ENCODE data around the gene RIPOR3.

RIPOR3 gene, protein sequence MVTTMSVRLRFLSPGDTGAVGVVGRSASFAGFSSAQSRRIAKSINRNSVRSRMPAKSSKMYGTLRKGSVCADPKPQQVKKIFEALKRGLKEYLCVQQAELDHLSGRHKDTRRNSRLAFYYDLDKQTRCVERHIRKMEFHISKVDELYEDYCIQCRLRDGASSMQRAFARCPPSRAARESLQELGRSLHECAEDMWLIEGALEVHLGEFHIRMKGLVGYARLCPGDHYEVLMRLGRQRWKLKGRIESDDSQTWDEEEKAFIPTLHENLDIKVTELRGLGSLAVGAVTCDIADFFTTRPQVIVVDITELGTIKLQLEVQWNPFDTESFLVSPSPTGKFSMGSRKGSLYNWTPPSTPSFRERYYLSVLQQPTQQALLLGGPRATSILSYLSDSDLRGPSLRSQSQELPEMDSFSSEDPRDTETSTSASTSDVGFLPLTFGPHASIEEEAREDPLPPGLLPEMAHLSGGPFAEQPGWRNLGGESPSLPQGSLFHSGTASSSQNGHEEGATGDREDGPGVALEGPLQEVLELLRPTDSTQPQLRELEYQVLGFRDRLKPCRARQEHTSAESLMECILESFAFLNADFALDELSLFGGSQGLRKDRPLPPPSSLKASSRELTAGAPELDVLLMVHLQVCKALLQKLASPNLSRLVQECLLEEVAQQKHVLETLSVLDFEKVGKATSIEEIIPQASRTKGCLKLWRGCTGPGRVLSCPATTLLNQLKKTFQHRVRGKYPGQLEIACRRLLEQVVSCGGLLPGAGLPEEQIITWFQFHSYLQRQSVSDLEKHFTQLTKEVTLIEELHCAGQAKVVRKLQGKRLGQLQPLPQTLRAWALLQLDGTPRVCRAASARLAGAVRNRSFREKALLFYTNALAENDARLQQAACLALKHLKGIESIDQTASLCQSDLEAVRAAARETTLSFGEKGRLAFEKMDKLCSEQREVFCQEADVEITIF

GRCh38 chr20:50690650-50691572 lies at the start of gene RIPOR3:
Gene RIPOR3 (minus strand): TSS chr20:50691542. CDS start chr20:50691128, 414 bp downstream.
- DNase-seq (ENCODE audit: low read depth, low spot score), result no peak

GRCh38 chr20:50737352-50737751 lies 46.0 kb upstream of the RIPOR3 start:
- no peak for DNase-seq (ENCODE audit: low read depth, low spot score)

GRCh38 chr20:50735813-50736212 lies 44.5 kb upstream of the RIPOR3 start:
- no peak for DNase-seq (ENCODE audit: low read depth, low spot score)

DNA sequence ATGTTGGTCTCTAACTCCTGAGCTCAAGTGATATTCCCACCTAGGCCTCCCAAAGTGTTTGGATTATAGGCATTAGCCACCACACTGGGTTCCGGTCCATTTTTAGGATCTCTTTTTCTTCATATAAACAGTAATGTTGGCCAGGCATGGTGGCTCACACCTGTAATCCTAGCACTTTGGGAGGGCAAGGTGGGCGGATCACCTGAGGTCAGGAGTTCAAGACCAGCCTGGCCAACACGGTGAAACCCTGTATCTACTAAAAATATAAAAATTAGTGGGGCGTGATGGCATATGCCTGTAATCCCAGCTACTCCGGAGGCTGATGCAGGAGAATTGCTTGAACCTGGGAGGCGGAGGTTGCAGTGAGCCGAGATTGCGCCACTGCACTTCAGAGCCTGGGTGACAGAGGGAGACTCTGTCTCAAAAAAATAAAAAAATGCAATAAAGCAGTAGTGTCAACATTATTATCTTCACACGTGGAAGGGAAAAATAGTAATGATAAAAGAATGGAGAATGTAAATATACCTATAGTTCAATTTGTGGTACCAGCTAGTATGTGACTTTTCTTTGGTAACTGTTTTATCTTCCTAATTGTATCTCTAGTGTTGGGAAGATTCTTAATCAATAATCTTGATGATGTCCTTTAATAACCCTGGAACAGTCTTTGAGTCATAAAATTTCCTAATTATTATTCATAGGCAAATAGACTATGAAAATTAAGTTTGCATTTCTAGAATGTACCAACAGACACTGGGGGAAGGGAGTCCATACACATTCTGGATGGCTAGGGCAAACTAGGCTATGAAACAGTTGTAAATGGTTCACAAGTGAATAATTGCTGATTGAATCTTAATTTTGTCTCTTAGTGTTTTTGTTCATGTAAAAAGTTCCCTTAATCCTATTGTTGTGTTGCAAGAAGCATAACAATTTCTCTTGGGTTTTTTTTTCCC lies 43.7 kb upstream of the RIPOR3 start:
- DNase-seq (ENCODE audit: low read depth, low spot score), result no peak

- DNase-seq (ENCODE audit: low read depth, low spot score), result no peak
Measured at GRCh38 chr20:50733644-50734349, 42.5 kb upstream of the RIPOR3 start.

DNA sequence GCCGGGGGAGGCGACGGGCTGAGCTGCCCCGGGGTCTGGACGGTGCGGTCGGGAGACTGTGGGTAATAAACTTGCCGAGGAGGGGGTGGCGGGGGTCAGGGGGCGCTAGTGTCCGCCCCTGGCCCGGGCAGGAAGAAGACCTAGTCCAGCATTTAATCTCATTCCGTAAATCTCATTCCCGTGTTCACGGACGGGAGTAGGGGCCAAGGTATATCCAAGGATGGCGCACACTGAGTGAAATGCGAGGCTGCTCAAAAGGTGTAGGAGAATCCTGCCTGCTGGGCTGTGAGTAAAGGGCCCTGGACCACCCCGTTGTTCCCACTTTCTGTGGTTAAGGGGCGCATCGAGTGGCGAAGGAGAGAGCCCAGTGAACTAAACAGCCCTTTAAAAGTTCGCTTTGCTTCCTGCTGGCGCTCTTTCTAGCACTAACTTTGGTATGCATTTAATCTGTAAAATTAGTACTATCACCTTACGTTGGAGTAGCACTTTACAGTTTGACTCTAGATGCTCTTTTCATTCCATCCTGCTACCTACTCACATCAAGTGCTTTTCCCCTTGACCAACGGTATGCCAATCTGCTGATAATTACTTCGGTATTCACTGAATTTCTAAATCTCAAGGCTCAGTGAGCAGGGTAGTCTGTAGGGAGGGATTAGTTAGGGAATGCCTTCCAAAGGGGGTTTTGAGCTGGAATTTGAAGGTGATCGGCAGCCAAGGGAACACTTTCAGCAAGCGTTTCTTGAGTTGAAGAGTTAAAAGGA lies 40.8 kb upstream of the RIPOR3 start:
- no peak for DNase-seq (ENCODE audit: low read depth, low spot score)

DNA sequence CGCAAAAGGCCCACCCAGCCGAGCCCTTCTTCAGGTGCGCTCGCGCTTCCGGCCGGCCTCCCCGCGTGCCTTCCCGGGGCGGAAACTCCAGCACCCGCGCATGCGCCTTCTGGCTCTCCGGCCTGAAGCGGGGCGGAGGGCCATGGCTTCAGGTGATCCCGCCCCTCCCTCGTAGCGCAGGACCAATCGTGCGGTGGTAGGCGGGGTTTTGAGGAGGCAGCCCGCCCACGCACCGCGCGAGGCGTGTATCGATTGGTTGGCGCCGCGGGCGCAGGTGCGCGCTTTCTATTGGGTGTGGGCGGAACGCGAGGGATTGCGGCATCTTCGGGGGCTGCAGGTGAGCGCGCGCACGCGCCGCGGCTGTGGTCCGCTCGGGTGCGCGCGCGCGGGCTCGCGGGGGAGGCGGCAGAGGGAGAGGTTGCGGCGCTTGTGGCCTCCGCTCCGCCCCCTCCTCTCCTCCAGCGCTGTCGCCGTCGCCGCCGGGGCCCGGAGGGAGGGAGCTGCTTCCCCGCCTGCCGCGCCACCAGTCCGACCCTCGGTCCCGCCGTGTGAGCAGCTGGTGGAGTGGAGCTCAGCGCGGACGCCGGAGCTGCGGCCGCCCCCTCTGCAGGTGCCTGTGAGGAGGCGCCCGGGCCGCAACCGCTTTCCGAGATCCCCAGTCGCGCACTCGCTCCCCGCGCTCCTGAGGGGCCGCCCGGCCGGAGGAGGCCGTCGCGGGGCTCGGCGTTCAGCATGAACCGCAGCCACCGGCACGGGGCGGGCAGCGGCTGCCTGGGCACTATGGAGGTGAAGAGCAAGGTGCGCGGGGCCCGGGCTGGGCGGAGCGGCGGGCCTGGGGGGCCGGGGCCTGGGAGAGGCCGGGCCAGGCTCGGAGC lies 40.0 kb upstream of the RIPOR3 start, which contains the start of gene PARD6B:
Gene PARD6B (plus strand): TSS at position 526 of the 875 bp plus-strand sequence. CDS start 207 bp downstream, at position 733.
- peak; percentile 99 for DNase-seq (ENCODE audit: low read depth, low spot score)

GRCh38 chr20:50730765-50731054 lies 39.4 kb upstream of the RIPOR3 start:
- DNase-seq (ENCODE audit: low read depth, low spot score), result no peak

DNA sequence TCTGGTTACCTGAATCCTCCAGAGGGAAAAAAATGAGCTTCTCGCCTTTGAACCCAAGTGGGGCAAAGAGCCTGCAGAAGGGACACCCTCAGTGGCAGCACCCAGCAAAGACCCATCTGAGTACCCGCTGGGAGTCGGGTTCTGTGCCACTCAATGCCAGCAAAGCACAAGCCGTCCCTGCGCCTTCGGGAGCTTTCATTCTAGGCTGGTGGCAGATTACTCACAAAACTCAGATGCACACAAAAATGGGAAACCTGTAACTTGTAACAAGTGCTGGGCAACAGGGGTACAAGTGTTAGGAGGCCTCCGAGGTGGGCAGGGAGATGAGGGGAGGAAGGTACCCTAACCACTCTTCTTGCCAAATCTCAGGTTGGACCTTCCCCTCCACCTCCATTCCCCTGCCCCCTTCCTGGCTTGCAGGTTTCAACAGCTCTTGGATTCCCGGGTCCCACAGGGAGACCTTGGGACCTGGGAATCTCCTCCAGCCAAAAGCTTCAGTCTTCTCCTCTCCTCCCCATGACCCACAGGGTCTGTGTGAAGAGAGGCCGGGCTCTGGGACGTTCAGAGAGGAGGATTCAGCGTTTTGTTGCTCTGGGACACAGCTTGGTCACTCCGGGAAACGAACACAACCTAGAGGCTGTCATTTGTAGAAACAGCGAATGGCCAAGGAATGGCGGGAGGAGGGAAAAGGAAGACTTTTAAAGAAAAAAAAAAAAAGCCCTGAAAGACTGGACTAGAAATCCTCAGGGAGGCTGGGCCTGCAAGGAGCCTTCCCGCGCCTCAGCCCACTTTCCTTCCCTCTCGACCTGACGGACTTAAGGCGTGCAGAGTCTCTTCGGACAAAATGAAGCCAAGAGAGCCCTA lies 38.8 kb upstream of the RIPOR3 start:
- no peak for DNase-seq (ENCODE audit: low read depth, low spot score)

DNA sequence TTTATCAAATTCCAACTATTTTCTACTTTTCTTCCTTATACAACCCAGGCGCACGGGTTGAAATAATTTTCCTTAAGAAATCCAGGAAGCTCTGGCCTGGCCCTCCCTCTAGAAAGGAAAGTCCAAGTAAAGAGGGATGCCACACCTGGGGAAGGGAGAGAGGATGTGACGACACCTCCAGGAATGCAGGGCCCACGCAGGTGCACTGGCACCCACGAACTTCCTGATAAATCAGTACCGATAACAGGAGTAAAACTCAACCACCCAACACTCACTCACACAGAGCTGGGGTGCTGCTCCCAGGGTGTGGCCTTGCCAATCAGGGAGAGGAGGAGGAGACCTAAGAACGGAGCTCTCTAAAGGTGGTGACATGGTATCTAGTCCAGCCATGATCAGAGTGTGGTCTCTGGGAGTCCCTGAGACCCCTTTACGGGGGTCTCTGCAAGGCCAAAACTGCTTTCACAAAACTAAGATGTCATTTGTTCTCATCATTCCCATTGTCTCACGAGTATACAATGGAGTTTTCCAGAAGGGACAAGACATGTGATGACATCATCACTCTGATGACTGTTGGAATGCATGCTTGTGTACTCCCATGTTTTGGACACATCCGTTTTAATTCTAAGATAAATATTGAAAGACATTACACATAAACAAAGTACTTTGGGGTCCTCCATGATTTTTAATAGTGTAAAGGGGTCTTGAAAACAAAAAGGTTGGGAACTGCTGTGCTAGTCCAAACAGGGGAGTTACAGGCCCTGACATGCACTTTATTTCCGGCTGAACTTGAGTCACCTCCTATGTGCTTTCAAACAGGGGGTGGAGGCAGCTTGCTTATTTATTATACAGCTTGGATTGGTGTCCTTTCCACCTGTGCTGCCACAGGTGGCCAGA lies 37.9 kb upstream of the RIPOR3 start:
- no peak for DNase-seq (ENCODE audit: low read depth, low spot score)

DNA sequence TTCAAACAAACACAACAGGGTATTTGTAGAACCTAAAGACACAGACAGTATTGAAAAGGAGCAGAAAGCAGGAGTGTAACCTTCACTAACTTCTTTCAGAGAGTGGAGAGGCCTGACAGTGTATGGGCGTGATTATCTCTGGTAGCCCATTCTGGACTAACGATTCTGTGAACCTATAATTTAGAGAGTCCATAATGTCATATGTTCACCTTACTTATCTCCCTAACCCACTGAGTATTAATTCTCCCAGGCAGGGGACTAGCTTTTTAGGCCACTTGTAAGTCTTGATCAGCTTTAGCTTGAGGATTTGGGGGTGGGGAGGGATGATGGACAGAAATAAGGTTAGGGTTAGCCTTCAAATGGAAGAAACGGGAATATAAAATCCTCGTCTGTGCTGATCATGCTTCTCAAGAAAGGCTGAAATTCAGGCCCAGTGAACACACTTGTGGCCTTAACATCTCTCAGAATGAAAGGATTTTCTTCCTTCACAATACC lies 37.2 kb upstream of the RIPOR3 start:
- no peak for DNase-seq (ENCODE audit: low read depth, low spot score)

- DNase-seq (ENCODE audit: low read depth, low spot score), result no peak
Measured at GRCh38 chr20:50727792-50728485, 36.6 kb upstream of the RIPOR3 start.

DNA sequence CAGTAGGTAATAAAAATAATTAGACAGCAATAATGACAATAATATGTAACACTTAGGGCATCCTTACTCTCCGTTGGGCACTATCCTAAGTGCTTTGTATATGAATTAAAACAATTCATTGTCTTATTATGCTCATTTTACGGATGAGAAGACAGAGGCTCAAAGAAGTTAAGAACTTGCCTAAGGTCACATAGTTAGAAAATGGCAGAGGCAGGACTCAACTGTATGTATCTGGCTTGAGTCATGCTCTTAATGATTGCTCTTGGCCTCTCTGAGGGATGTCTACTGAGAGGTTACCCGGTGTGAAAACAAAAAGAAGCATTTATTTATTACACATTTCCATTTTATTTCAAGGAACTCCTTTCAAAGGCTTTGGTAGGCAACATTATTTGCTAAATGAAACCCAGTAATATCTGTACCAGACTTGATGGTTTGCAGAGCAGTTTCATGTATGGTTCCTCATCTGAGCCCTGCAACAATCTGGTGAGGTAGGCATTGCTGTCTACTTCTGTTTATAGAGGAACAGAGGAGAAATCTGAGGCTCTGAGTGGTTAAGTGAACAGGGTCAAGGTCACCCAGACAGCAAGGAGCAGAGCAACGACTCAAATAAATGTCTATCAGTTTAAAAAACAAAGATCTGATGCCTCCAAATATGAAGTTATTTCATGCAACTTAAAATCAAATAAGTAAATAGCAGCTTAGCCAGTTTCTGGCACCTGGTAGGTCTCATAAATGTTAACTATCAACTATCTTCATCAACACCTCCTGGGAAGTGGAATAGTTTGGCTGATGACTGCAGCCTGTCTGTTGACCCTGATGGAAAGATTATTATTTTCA lies 35.8 kb upstream of the RIPOR3 start:
- DNase-seq (ENCODE audit: low read depth, low spot score), result no peak

DNA sequence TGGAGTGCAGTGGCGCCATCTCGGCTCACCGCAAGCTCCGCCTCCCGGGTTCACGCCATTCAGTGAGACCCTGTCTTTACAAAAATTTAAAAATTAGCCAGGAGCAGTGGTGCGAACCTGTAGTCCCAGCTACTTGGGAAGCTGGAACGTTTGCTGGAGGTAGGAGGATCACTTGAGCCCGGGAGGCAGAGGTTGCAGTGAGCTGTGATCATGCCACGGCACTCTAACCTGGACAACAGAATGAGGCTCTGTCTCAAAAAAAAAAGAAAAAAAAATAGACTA lies 34.3 kb upstream of the RIPOR3 start:
- no peak for DNase-seq (ENCODE audit: low read depth, low spot score)

Data from activated naive CD8-positive, alpha-beta T cell treated with anti-CD3 and anti-CD28 coated beads, Interleukin-2, amount 50 U/mL, for 16 hours (primary cell).